Lower leg skin (tissue), 4 donors: ENCODE measurements around the gene PRELID3B. TPM values are rescaled to one million over a fixed set of nuclear protein-coding genes. Genes with fewer than 3 reads are reported as not detected.
"Not testable (repeated sequence)": the region's sequence is repeated elsewhere in the genome, so short reads cannot be mapped to it uniquely, and the experiment has no call there.

Experiments
- DNase-seq, 2 donors: peaks; one replicate each; pipeline ENCODE4 v3.0.0-alpha.2; 2019; ENCODE audit warnings: low spot score in 2 of 2
- H3K4me3 ChIP-seq: fragments of 200-600 bp; sonication (generic); 2 replicates; pipeline ENCODE4 v1.5.1; 2017; ENCODE audit warnings: mild to moderate bottlenecking, low read depth; ENCODE audit not compliant: poor library complexity, severe bottlenecking
- CTCF ChIP-seq, 3 donors: fragments of 450-650 bp; IDR thresholded peaks; one replicate each; pipeline ENCODE4 v1.5.1; 2016; ENCODE audit warnings: antibody characterized with exemption in 3 of 3, mild to moderate bottlenecking in 3 of 3, moderate library complexity in 2 of 3
- POLR2A ChIP-seq, 2 donors: fragments of 450-650 bp; IDR thresholded peaks; one replicate each; pipeline ENCODE4 v1.6.1; 2016 to 2017; ENCODE audit warnings: antibody characterized with exemption in 2 of 2, mild to moderate bottlenecking in 1 of 2, moderate library complexity in 1 of 2
- WGBS, 2 donors: methylation state at CpG; one replicate each; pipeline ENCODE4 v1.1.5; 2018; 5-methylcytosine and 5-hydroxymethylcytosine counted together
- intact Hi-C: fragments of 100-400 bp; cut with DNase I; formaldehyde crosslinking; loops from one replicate; pipeline ENCODE4 v1.15.0; 2023; ENCODE audit warnings: low total_unique reads
- total RNA-seq, 4 donors: library from RNA; depleted of rRNA; stranded (reverse); fragments of >200 nt; gene quantifications; one replicate each; pipeline ENCODE4 v1.1.0, GENCODE V29; 2016

PRELID3B gene
- total RNA-seq, 4 donors from 2014 or later = 38.3 to 50.8 (median 49.1) TPM

GRCh38 chr20:59014680-59015389, 27.8 kb downstream of the PRELID3B start:
- 86 to 89% methylated on average over 13 to 16 of the region's 17 CpGs for WGBS, 2 donors

GRCh38 chr20:59013959-59014608, 28.5 kb downstream of the PRELID3B start:
- 65 to 71% methylated on average over 13 of the region's 13 CpGs for WGBS, 2 donors
- TF ChIP-seq CTCF (IDR thresholded peaks at IDR 0.05) = no peak
- no peak for TF ChIP-seq POLR2A (IDR thresholded peaks at IDR 0.05)
- no peak for DNase-seq
- intact Hi-C loops = no loop called here
- H3K4me3 ChIP-seq = no peak overlapping the region

More at GRCh38 chr20:59014680-59015389, 27.8 kb downstream of the PRELID3B start:
- DNase-seq = no peak
- intact Hi-C loops = no loop called here
- TF ChIP-seq CTCF (IDR thresholded peaks at IDR 0.05) (no peak), POLR2A (IDR thresholded peaks at IDR 0.05) (no peak)
- H3K4me3 ChIP-seq = no peak overlapping the region

GRCh38 chr20:59013031-59013951, 29.3 kb downstream of the PRELID3B start:
- DNase-seq = peak in 1 of 2 donors; percentile 75
- intact Hi-C loops = no loop called here
- WGBS, 2 donors = 89 to 91% methylated on average over 17 of the region's 17 CpGs
- H3K4me3 ChIP-seq = no peak overlapping the region
- TF ChIP-seq POLR2A (IDR thresholded peaks at IDR 0.05) (no peak), CTCF (IDR thresholded peaks at IDR 0.05) (no peak)

- intact Hi-C loops, DNase-seq, H3K4me3 ChIP-seq: not testable (repeated sequence)
- WGBS, 2 donors = 88 to 92% methylated on average over 3 of the region's 3 CpGs
These were observed 30.8 kb downstream of the PRELID3B start for GRCh38 chr20:59011874-59012157.

GRCh38 chr20:59010995-59011873, 31.4 kb downstream of the PRELID3B start:
- DNase-seq = peak in 1 of 2 donors; percentile 88
- 27 to 36% methylated on average over 17 of the region's 17 CpGs for WGBS, 2 donors
- no peak for TF ChIP-seq CTCF (IDR thresholded peaks at IDR 0.05)
- no peak for TF ChIP-seq POLR2A (IDR thresholded peaks at IDR 0.05)
- intact Hi-C loops = no loop called here
- no peak overlapping the region for H3K4me3 ChIP-seq
